Muscle layer of colon (tissue), 2 donors: ENCODE measurements around the gene MYD88.

Source experiments
- H3K27ac ChIP-seq: one replicate; pipeline ENCODE4 v1.7.0; 2013; ENCODE audit warnings: low read depth, mild to moderate bottlenecking, low read length, moderate library complexity
- H3K27me3 ChIP-seq, 2 donors: one replicate each; pipeline ENCODE4 v1.7.0; 2013; ENCODE audit warnings: low read length in 2 of 2, mild to moderate bottlenecking in 2 of 2; ENCODE audit not compliant: insufficient read depth in 2 of 2, control insufficient read depth in 1 of 2
- H3K36me3 ChIP-seq: one replicate; pipeline ENCODE4 v1.7.0; 2013; ENCODE audit warnings: mild to moderate bottlenecking, low read length; ENCODE audit not compliant: insufficient read depth
- H3K4me1 ChIP-seq: one replicate; pipeline ENCODE4 v1.7.0; 2013; ENCODE audit warnings: mild to moderate bottlenecking, low read length; ENCODE audit not compliant: insufficient read depth
- H3K4me3 ChIP-seq, 2 donors: one replicate each; pipeline ENCODE4 v1.7.0; 2013; ENCODE audit warnings: low read length in 2 of 2, low read depth in 1 of 2, mild to moderate bottlenecking in 1 of 2, moderate library complexity in 1 of 2
- H3K9ac ChIP-seq: one replicate; pipeline ENCODE4 v1.7.0; 2013; ENCODE audit warnings: low read length
- H3K9me3 ChIP-seq: one replicate; pipeline ENCODE4 v1.7.0; 2013; ENCODE audit warnings: mild to moderate bottlenecking, low read length
- donor health status: abdominal sarcoma.
- donor health status: Adenocarcinoma of cecum.

The MYD88 gene

GRCh38 chr3:38121451-38121831 lies 17.0 kb upstream of the MYD88 start:
- no peak overlapping the region for H3K4me3 ChIP-seq
- H3K9ac ChIP-seq, result no peak overlapping the region
- peaks cover 55% of the 10 kb centered on the region for H3K36me3 ChIP-seq
- no peak overlapping the region for H3K27ac ChIP-seq
- H3K9me3 ChIP-seq, result no peaks in the 10 kb centered on the region
- H3K4me1 ChIP-seq, result no peaks in the 10 kb centered on the region
- H3K27me3 ChIP-seq, result no peaks in the 10 kb centered on the region

- Histone ChIP-seq H3K9me3 (no peaks in the 10 kb centered on the region), H3K36me3 (peaks cover 60% of the 10 kb centered on the region), H3K4me1 (no peaks in the 10 kb centered on the region), H3K27me3 (no peaks in the 10 kb centered on the region), H3K27ac (no peak overlapping the region), H3K4me3 (no peak overlapping the region), H3K9ac (no peak overlapping the region)
These were observed 16.5 kb upstream of the MYD88 start for GRCh38 chr3:38121832-38122461.

GRCh38 chr3:38122712-38123290 lies 15.7 kb upstream of the MYD88 start:
- Histone ChIP-seq H3K36me3 (peaks cover 69% of the 10 kb centered on the region), H3K4me1 (no peaks in the 10 kb centered on the region), H3K9ac (no peak overlapping the region)

DNA sequence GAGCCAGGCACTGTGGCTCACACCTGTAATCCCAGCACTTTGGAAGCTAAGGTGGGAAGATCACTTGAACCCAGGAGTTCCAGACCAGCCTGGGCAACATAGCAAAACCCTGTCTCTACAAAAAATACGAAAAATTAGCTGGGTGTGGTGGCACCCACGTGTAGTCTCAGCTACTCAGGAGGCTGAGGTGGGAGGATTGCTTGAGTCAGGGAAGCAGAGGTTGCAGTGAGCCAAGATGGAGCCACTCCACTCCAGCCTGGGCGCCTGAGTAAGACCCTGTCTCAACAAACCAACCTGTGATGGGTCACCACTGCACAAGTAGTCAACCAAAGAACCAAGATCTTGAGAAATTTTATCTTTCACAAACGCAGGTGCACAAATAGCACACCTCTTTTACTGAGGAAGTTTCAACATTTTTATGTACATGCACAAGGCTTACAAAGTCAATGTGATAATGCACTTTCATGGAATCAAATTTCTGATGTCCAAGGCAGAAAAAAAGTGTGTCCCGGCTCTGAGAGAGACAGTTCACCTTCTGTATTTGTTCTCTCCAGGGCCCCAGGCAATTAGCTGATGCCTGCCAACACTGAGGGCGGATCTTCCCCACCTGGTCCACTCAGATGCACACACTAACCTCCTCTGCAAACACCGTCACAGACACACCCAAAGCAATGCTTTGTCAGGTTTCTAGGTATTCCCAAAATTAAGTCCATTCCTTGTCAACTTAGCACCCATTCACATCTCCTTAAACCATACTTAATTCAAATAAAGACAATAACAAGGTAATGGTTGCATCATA lies 13.9 kb upstream of the MYD88 start:
- H3K36me3 ChIP-seq, result peaks cover 86% of the 10 kb centered on the region
- H3K9ac ChIP-seq, result no peak overlapping the region
- no peaks in the 10 kb centered on the region for H3K27me3 ChIP-seq
- no peak overlapping the region for H3K4me3 ChIP-seq
- no peaks in the 10 kb centered on the region for H3K9me3 ChIP-seq
- H3K4me1 ChIP-seq, result no peaks in the 10 kb centered on the region
- no peak overlapping the region for H3K27ac ChIP-seq

More at GRCh38 chr3:38122712-38123290, 15.7 kb upstream of the MYD88 start:
- no peak overlapping the region for H3K4me3 ChIP-seq
- H3K9me3 ChIP-seq, result no peaks in the 10 kb centered on the region
- H3K27me3 ChIP-seq, result no peaks in the 10 kb centered on the region
- no peak overlapping the region for H3K27ac ChIP-seq

- H3K9me3 ChIP-seq, result no peaks in the 10 kb centered on the region
- H3K27ac ChIP-seq, result no peak overlapping the region
- no peak overlapping the region for H3K9ac ChIP-seq
- H3K27me3 ChIP-seq, result no peaks in the 10 kb centered on the region
- H3K36me3 ChIP-seq, result peaks cover 84% of the 10 kb centered on the region
- H3K4me3 ChIP-seq, result no peak overlapping the region
- no peaks in the 10 kb centered on the region for H3K4me1 ChIP-seq
These were observed 12.9 kb upstream of the MYD88 start for GRCh38 chr3:38125305-38126120.

DNA sequence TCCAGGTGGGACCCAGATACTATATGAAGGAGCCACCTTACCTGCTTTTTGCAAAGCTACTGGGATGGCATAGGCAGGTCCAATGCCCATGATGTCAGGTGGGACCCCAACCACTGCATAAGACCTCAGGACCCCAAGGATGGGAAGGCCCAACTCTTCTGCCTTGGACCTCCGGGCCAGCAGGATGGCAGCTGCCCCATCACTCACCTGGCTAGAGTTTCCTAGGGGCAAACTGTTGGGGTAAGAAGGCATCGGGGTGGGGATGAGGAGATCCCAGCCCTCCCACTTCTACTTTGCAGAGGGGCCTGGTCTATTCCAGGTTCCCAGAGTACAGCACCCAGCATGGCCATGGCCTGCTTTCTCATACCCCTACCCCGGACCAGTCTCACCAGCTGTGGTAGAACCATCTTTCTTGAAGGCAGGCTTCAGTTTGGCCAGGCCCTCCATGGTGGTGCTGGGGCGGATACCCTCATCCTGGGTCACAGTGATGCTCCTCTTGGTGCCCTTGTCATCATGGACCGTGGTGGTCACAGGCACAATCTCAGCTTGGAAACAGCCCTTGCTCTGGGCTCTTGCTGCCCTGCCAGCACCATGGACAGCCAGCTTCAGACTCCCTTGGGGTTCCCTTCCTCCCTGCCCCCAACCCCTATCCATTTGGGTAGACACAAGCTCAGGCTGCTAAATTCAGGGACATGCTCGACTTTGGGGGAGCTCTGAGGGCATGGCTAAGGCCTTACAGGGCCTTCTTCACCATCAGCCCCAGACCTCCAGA lies 12.2 kb upstream of the MYD88 start:
- no peak overlapping the region for H3K9ac ChIP-seq
- H3K4me1 ChIP-seq, result no peaks in the 10 kb centered on the region
- no peak overlapping the region for H3K27ac ChIP-seq
- H3K9me3 ChIP-seq, result no peaks in the 10 kb centered on the region
- no peak overlapping the region for H3K4me3 ChIP-seq
- H3K27me3 ChIP-seq, result no peaks in the 10 kb centered on the region
- peaks cover 89% of the 10 kb centered on the region for H3K36me3 ChIP-seq

DNA sequence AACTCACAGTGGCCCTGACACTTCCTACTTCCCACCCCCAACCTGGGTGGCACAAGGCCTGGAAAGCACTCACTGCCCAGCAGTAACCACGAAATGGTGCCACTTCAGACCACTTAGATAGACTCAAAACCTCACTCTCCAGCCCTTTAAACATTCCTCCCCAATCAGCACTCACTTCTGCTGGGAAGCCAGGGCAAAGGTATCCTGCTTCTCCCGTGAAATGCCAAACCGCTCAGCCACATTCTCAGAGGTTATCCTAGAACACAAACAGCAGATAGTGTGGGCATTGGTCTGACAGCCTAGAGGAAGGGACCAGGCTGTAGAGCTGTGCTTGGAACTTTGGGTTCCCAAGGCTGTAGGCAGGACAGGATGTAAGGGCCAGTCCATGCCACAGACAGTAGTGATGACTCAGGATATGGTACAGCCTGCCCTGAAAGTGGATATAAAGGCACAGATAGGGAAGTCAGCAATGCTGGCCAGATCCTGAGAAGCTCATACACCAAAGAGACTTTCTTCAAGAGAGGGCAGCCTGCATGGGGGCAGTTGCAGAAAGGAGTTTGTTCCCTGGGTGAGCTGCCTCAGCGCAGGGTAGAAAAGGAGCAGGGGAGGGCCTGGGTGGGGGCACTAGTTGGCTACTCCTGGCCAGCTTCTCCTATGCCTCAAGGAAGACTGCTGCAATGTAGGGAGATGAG lies 10.7 kb upstream of the MYD88 start:
- H3K4me1 ChIP-seq, result no peaks in the 10 kb centered on the region
- H3K36me3 ChIP-seq, result peaks cover 89% of the 10 kb centered on the region
- no peak overlapping the region for H3K9ac ChIP-seq
- H3K4me3 ChIP-seq, result no peak overlapping the region
- H3K27ac ChIP-seq, result no peak overlapping the region
- H3K27me3 ChIP-seq, result no peaks in the 10 kb centered on the region
- no peaks in the 10 kb centered on the region for H3K9me3 ChIP-seq

DNA sequence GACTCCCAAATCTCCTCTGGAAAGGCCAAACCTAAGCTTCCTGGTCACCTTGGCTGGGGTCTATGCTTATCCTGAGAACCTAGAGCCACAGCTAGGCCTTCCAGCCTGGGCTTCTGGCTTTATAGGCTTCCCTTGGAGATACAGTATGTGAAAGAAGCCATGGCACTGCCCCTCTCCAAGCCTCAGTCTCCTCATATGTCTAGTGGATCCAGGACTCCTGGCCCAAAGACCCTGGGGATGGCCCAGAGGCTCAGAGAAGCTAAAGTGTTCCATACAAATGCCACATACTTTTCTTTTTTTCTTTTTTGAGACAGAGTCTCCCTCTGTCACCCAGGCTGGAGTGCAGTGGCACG lies 10.2 kb upstream of the MYD88 start:
- no peak overlapping the region for H3K27ac ChIP-seq
- H3K9ac ChIP-seq, result no peak overlapping the region
- no peak overlapping the region for H3K4me3 ChIP-seq
- H3K9me3 ChIP-seq, result no peaks in the 10 kb centered on the region
- no peaks in the 10 kb centered on the region for H3K27me3 ChIP-seq
- no peaks in the 10 kb centered on the region for H3K4me1 ChIP-seq
- H3K36me3 ChIP-seq, result peaks cover 89% of the 10 kb centered on the region

DNA sequence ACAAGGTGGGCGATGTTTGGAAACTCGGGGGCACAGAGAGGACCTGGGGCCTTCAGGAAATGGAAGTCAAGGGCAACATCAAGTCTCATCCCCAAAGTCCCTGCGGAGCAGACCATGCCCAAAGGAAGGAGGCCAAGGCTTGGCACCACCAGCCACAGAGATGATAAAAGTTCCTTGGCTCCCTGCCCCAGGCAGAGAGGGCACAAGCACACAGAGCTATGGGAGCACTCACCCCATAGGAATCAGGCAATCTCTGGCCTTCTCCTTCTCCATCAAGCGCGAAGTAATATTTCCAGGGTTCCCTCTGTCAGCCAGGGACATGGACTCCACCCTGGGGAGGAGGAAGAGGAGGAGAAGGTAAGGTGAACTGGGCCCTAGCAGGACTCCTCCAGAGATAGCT lies 9.4 kb upstream of the MYD88 start:
- Histone ChIP-seq H3K4me1 (no peaks in the 10 kb centered on the region), H3K36me3 (peaks cover 94% of the 10 kb centered on the region)

DNA sequence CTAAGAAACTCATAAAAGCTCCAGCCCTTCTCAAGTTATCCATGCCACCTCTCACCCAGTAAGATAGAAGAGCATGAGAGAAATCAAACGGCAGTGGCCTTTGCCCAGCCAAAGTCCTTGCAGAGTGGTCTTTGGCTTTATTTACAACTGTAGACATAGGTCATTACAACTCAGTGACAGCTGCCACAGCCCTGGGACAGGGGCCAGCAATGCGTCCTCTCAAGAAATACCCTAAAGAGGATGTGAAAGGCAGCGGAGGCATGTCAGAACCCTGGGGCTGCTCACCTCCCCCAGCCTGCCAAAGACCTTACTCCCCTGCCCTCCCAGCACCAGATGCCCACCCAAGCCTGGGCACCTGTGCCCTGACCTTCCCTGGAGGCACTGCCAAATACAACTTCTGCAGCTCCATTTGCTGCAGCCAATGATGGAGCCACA lies 7.8 kb upstream of the MYD88 start:
- no peak overlapping the region for H3K27ac ChIP-seq
- no peaks in the 10 kb centered on the region for H3K9me3 ChIP-seq
- H3K4me1 ChIP-seq, result peaks cover 6% of the 10 kb centered on the region
- peaks cover 80% of the 10 kb centered on the region for H3K36me3 ChIP-seq
- no peak overlapping the region for H3K4me3 ChIP-seq
- H3K27me3 ChIP-seq, result no peaks in the 10 kb centered on the region
- no peak overlapping the region for H3K9ac ChIP-seq

More for the DNA sequence above, 9.4 kb upstream of the MYD88 start:
- no peak overlapping the region for H3K9ac ChIP-seq
- no peak overlapping the region for H3K27ac ChIP-seq
- no peaks in the 10 kb centered on the region for H3K27me3 ChIP-seq
- no peak overlapping the region for H3K4me3 ChIP-seq
- no peaks in the 10 kb centered on the region for H3K9me3 ChIP-seq
